ENCODE results near the gene TBC1D10A.

TBC1D10A gene

GRCh38 chr22:30333707-30334087, 7.0 kb upstream of the TBC1D10A start:
- ATAC-seq: no peak
- TF ChIP-seq ZNF70 (CRISPR knock-in tag; IDR thresholded peaks at IDR 0.05) (no peak), POU6F1 (CRISPR knock-in tag; IDR thresholded peaks at IDR 0.05; ENCODE audit: borderline replicate concordance, low read depth) (no peak), TCF4 (CRISPR knock-in tag; IDR thresholded peaks at IDR 0.05; ENCODE audit: borderline replicate concordance) (no peak), OSR1 (CRISPR knock-in tag; IDR thresholded peaks at IDR 0.05) (no peak), TOX (CRISPR knock-in tag; IDR thresholded peaks at IDR 0.05; ENCODE audit: borderline replicate concordance) (no peak), ZNF8 (CRISPR knock-in tag; IDR thresholded peaks at IDR 0.05) (no peak), ZC3H10 (CRISPR knock-in tag; IDR thresholded peaks at IDR 0.05) (no peak), RARB (CRISPR knock-in tag; IDR thresholded peaks at IDR 0.05) (no peak), ISL1 (CRISPR knock-in tag; IDR thresholded peaks at IDR 0.05) (no peak), CSRNP3 (CRISPR knock-in tag; IDR thresholded peaks at IDR 0.05) (no peak), SNAI2 (CRISPR knock-in tag; IDR thresholded peaks at IDR 0.05) (no peak), ARNTL (CRISPR knock-in tag; IDR thresholded peaks at IDR 0.05; ENCODE audit: borderline replicate concordance, low read depth) (no peak), PPARA (CRISPR knock-in tag; IDR thresholded peaks at IDR 0.05; ENCODE audit: borderline replicate concordance) (no peak)
- TF ChIP-seq, protein P1, sequence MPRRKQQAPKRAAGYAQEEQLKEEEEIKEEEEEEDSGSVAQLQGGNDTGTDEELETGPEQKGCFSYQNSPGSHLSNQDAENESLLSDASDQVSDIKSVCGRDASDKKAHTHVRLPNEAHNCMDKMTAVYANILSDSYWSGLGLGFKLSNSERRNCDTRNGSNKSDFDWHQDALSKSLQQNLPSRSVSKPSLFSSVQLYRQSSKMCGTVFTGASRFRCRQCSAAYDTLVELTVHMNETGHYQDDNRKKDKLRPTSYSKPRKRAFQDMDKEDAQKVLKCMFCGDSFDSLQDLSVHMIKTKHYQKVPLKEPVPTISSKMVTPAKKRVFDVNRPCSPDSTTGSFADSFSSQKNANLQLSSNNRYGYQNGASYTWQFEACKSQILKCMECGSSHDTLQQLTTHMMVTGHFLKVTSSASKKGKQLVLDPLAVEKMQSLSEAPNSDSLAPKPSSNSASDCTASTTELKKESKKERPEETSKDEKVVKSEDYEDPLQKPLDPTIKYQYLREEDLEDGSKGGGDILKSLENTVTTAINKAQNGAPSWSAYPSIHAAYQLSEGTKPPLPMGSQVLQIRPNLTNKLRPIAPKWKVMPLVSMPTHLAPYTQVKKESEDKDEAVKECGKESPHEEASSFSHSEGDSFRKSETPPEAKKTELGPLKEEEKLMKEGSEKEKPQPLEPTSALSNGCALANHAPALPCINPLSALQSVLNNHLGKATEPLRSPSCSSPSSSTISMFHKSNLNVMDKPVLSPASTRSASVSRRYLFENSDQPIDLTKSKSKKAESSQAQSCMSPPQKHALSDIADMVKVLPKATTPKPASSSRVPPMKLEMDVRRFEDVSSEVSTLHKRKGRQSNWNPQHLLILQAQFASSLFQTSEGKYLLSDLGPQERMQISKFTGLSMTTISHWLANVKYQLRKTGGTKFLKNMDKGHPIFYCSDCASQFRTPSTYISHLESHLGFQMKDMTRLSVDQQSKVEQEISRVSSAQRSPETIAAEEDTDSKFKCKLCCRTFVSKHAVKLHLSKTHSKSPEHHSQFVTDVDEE (CRISPR knock-in tag; IDR thresholded peaks at IDR 0.05): no peak
- TF ChIP-seq, protein P2, sequence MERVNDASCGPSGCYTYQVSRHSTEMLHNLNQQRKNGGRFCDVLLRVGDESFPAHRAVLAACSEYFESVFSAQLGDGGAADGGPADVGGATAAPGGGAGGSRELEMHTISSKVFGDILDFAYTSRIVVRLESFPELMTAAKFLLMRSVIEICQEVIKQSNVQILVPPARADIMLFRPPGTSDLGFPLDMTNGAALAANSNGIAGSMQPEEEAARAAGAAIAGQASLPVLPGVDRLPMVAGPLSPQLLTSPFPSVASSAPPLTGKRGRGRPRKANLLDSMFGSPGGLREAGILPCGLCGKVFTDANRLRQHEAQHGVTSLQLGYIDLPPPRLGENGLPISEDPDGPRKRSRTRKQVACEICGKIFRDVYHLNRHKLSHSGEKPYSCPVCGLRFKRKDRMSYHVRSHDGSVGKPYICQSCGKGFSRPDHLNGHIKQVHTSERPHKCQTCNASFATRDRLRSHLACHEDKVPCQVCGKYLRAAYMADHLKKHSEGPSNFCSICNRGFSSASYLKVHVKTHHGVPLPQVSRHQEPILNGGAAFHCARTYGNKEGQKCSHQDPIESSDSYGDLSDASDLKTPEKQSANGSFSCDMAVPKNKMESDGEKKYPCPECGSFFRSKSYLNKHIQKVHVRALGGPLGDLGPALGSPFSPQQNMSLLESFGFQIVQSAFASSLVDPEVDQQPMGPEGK (CRISPR knock-in tag; IDR thresholded peaks at IDR 0.05; ENCODE audit: borderline replicate concordance): no peak

- ATAC-seq: no peak
- TF ChIP-seq POU6F1 (CRISPR knock-in tag; IDR thresholded peaks at IDR 0.05; ENCODE audit: borderline replicate concordance, low read depth) (no peak), ZNF8 (CRISPR knock-in tag; IDR thresholded peaks at IDR 0.05) (no peak), RARB (CRISPR knock-in tag; IDR thresholded peaks at IDR 0.05) (no peak), CSRNP3 (CRISPR knock-in tag; IDR thresholded peaks at IDR 0.05) (no peak), ZFP3 (CRISPR knock-in tag; IDR thresholded peaks at IDR 0.05) (no peak), ISL1 (CRISPR knock-in tag; IDR thresholded peaks at IDR 0.05) (no peak), ARNTL (CRISPR knock-in tag; IDR thresholded peaks at IDR 0.05; ENCODE audit: borderline replicate concordance, low read depth) (no peak), TCF4 (CRISPR knock-in tag; IDR thresholded peaks at IDR 0.05; ENCODE audit: borderline replicate concordance) (no peak), SNAI2 (CRISPR knock-in tag; IDR thresholded peaks at IDR 0.05) (no peak), BACH2 (CRISPR knock-in tag; IDR thresholded peaks at IDR 0.05; ENCODE audit: borderline replicate concordance) (no peak), OSR1 (CRISPR knock-in tag; IDR thresholded peaks at IDR 0.05) (no peak), ZNF565 (CRISPR knock-in tag; conservative IDR thresholded peaks at IDR 0.05; ENCODE audit: low read depth) (no peak)
- TF ChIP-seq, protein P2 (CRISPR knock-in tag; IDR thresholded peaks at IDR 0.05; ENCODE audit: borderline replicate concordance): no peak
These were observed 6.4 kb upstream of the TBC1D10A start for GRCh38 chr22:30332994-30333706.
